ENCODE results near the gene TAF11L9.
"Not testable (repeated sequence)": the region's sequence is repeated elsewhere in the genome, so short reads cannot be mapped to it uniquely, and the experiment has no call there.

The TAF11L9 gene

GRCh38 chr5:17594255-17594654 lies at the start of gene TAF11L9:
Gene TAF11L9 (minus strand): TSS chr5:17594394.
- not testable (repeated sequence) for DNase-seq (ENCODE audit: extremely low spot score, insufficient read length, low read depth); FAIRE-seq

- FAIRE-seq (no peak), DNase-seq (ENCODE audit: extremely low spot score, insufficient read length, low read depth) (no peak)
Observed at GRCh38 chr5:17634160-17634559, 40.0 kb upstream of the TAF11L9 start, which contains the start of gene TAF11L14. Gene TAF11L14 (plus strand): TSS chr5:17634460.

- DNase-seq (ENCODE audit: extremely low spot score, insufficient read length, low read depth); FAIRE-seq: not testable (repeated sequence)
Observed at GRCh38 chr5:17631788-17632187, 37.6 kb upstream of the TAF11L9 start, which contains the start of gene TAF11L13. Gene TAF11L13 (plus strand): TSS chr5:17632088.

- DNase-seq (ENCODE audit: extremely low spot score, insufficient read length, low read depth) (no peak), FAIRE-seq (no peak)
Observed at GRCh38 chr5:17625686-17626085, 31.5 kb upstream of the TAF11L9 start.

GRCh38 chr5:17620627-17621026 lies 26.4 kb upstream of the TAF11L9 start:
- DNase-seq (ENCODE audit: extremely low spot score, insufficient read length, low read depth) (no peak), FAIRE-seq (no peak)

GRCh38 chr5:17619354-17619753 lies 25.2 kb upstream of the TAF11L9 start:
- no peak for DNase-seq (ENCODE audit: extremely low spot score, insufficient read length, low read depth)
- no peak for FAIRE-seq

GRCh38 chr5:17614872-17615605 lies 20.8 kb upstream of the TAF11L9 start:
- DNase-seq (ENCODE audit: extremely low spot score, insufficient read length, low read depth): no peak
- no peak for FAIRE-seq

- not testable (repeated sequence) for DNase-seq (ENCODE audit: extremely low spot score, insufficient read length, low read depth); FAIRE-seq
Observed at GRCh38 chr5:17610092-17610491, 15.9 kb upstream of the TAF11L9 start, which contains the start of gene TAF11L12. Gene TAF11L12 (plus strand): TSS chr5:17610392.

GRCh38 chr5:17607461-17607860 lies 13.3 kb upstream of the TAF11L9 start:
- not testable (repeated sequence) for FAIRE-seq; DNase-seq (ENCODE audit: extremely low spot score, insufficient read length, low read depth)

- no peak for DNase-seq (ENCODE audit: extremely low spot score, insufficient read length, low read depth)
- FAIRE-seq: no peak
Observed at GRCh38 chr5:17604951-17605350, 10.8 kb upstream of the TAF11L9 start.

GRCh38 chr5:17603880-17604279 lies 9.7 kb upstream of the TAF11L9 start, which contains the start of gene TAF11L11:
Gene TAF11L11 (plus strand): TSS chr5:17604183.
- not testable (repeated sequence) for FAIRE-seq; DNase-seq (ENCODE audit: extremely low spot score, insufficient read length, low read depth)

GRCh38 chr5:17597728-17598127 lies 3.5 kb upstream of the TAF11L9 start, which contains the start of gene TAF11L10:
Gene TAF11L10 (minus strand): TSS chr5:17597828.
- not testable (repeated sequence) for FAIRE-seq; DNase-seq (ENCODE audit: extremely low spot score, insufficient read length, low read depth)

GRCh38 chr5:17590860-17591259 lies 3.3 kb downstream of the TAF11L9 start, which contains the start of gene TAF11L8:
Gene TAF11L8 (minus strand): TSS chr5:17590960.
- not testable (repeated sequence) for DNase-seq (ENCODE audit: extremely low spot score, insufficient read length, low read depth); FAIRE-seq

- FAIRE-seq; DNase-seq (ENCODE audit: extremely low spot score, insufficient read length, low read depth): not testable (repeated sequence)
Observed at GRCh38 chr5:17585658-17586057, 8.5 kb downstream of the TAF11L9 start, which contains the start of gene TAF11L7. Gene TAF11L7 (minus strand): TSS chr5:17585758.

All from GM18507 (cell line).